Astrocyte of the cerebellum (primary cell): Measurements from ENCODE around the gene PFKP.

Experiments used
- DNase-seq: peaks from one replicate; pipeline ENCODE4 v3.0.0-alpha.2; 2011; ENCODE audit warnings: low read depth
- H3K4me3 ChIP-seq: 2 replicates; pipeline ENCODE4 v1.5.1; 2011; ENCODE audit warnings: mild to moderate bottlenecking, low read depth, low read length, moderate library complexity
- CTCF ChIP-seq: IDR thresholded peaks from 2 replicates; pipeline ENCODE4 v1.5.1; 2012; ENCODE audit warnings: low read length, low read depth, moderate library complexity, mild to moderate bottlenecking; ENCODE audit errors: missing control alignments
- in situ Hi-C: cut with HindIII; loops from 2 replicates; pipeline ENCODE4 v1.10.0; 2017; ENCODE audit warnings: low sequenced_read_pairs

PFKP gene

DNA sequence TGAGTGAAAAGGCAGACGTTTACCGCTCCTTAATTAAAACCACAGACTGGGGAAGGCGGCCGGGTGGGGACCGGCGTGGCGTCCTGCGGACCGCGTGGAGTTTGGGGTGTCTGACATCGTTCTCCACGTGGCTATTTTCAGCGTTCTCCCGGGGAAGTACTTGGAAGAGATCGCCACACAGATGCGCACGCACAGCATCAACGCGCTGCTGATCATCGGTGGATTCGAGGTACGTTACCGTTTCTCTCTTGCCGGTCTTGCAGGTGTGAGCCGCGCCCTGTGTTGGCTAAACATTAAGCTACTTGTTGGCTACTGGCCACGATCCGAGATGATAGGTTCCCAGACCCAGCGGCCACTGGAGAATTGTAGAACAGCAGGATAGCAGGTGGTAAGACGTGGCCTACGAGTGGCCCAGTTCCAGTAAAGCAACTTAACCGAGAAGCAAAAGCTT, 51.3 kb downstream of the PFKP start:
- H3K4me3 ChIP-seq = no peak overlapping the region
- no peak for DNase-seq
- no peak for TF ChIP-seq CTCF
- in situ Hi-C loops = no loop called here

- H3K4me3 ChIP-seq = no peak overlapping the region
- peak; percentile 67 for TF ChIP-seq CTCF
- in situ Hi-C loops = no loop called here
- no peak for DNase-seq
These were observed 52.6 kb downstream of the PFKP start for GRCh38 chr10:3119796-3120459.

DNA sequence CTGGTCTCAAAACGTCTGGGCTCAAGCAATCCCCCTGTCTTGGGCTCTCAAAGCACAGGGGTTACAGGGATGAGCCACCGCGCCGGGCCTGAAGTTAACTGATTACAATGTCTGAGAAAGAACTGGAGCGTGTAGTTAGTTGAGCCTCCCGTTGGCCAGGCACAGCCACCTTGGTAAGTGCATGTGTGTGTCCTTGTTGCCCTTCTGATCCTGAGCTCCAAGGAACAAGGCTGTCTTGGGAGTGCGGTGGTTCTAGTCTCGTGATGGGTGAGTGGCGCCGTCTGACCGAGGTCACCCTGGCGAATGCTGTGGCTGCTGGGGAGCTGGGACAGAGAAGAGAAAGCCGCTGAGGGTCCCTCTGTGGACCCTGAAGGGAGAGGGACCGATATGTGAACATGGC, 54.7 kb downstream of the PFKP start:
- TF ChIP-seq CTCF = no peak
- in situ Hi-C loops = no loop called here
- no peak overlapping the region for H3K4me3 ChIP-seq
- no peak for DNase-seq

DNA sequence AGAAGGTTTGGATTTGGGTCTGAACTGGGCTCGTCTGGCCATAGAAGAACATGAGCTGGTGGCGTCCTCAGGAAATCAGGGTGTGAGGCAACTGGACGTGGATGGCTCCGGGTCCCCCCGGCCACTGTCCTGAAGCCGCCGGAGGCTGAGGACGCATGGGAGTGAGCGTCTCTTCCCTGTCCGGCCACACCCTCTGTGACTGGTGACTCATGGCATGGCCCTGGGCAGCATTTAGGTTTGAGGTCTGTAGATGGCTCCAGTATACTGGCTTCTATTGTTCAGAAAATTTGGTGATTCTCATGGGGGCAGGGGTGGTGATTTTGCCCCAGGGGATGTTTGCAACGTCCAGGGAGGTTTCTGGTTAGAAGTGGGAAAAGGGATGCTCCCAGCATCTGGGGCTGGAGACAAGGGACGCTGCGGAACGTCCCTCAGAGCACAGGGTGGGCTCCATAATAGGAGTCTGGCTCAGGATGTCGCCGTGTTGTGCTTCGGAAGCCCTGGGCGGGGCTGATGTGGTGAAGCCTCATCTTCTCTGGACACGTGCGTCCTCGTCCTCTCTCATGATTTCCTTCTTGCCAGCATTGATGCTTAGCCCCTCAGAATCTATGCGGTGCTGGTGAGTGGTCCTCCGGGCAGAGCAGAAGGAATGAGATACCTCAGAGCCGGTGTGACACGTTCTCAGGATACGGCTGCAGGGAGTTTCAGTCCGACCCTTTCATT, 55.3 kb downstream of the PFKP start:
- H3K4me3 ChIP-seq = no peak overlapping the region
- DNase-seq = no peak
- TF ChIP-seq CTCF = no peak
- in situ Hi-C loops = no loop called here

- in situ Hi-C loops = no loop called here
- DNase-seq = no peak
- H3K4me3 ChIP-seq = no peak overlapping the region
- no peak for TF ChIP-seq CTCF
These were observed 56.4 kb downstream of the PFKP start for GRCh38 chr10:3123571-3124411.

- TF ChIP-seq CTCF = no peak
- no peak for DNase-seq
- no peak overlapping the region for H3K4me3 ChIP-seq
- in situ Hi-C loops = no loop called here
These were observed 57.2 kb downstream of the PFKP start for GRCh38 chr10:3124412-3125175.
